GM12874 (cell line): ENCODE results near the gene CPA2.

Experiments
- CTCF ChIP-seq: IDR thresholded peaks from 2 replicates; pipeline ENCODE4 v1.5.1; 2011; ENCODE audit warnings: low read depth, mild to moderate bottlenecking, control low read depth, low read length, moderate library complexity; ENCODE audit not compliant: insufficient read depth

The CPA2 gene

GRCh38 chr7:130227883-130228575, 38.6 kb upstream of the CPA2 start:
- no peak for TF ChIP-seq CTCF

GRCh38 chr7:130228840-130229502, 37.7 kb upstream of the CPA2 start:
- TF ChIP-seq CTCF = no peak

- TF ChIP-seq CTCF = no peak
Observed at GRCh38 chr7:130231792-130232191, 34.9 kb upstream of the CPA2 start.

- no peak for TF ChIP-seq CTCF
Observed at GRCh38 chr7:130232209-130232608, 34.5 kb upstream of the CPA2 start.

GRCh38 chr7:130234078-130234477, 32.6 kb upstream of the CPA2 start:
- no peak for TF ChIP-seq CTCF

- no peak for TF ChIP-seq CTCF
Observed at GRCh38 chr7:130240240-130240639, 26.4 kb upstream of the CPA2 start.

- TF ChIP-seq CTCF = peak; percentile 87
Observed at GRCh38 chr7:130242198-130243014, 24.3 kb upstream of the CPA2 start.
